Neuronal stem cell (in vitro differentiated cells): ENCODE results near the gene DLST.
"Not testable (repeated sequence)": the region's sequence is repeated elsewhere in the genome, so short reads cannot be mapped to it uniquely, and the experiment has no call there.

Source experiments
- DNase-seq: peaks from one replicate; pipeline ENCODE4 v3.0.0-alpha.2; 2013; ENCODE audit warnings: low spot score
- H2AFZ ChIP-seq: one replicate; pipeline ENCODE4 v1.6.1; 2013; ENCODE audit warnings: mild to moderate bottlenecking, low read length, inconsistent platforms
- H2AK5ac ChIP-seq: 2 replicates; pipeline ENCODE4 v1.6.1; 2013; ENCODE audit warnings: low read depth, mild to moderate bottlenecking, inconsistent platforms, low read length, moderate library complexity, mixed read lengths
- H2BK120ac ChIP-seq: 2 replicates; pipeline ENCODE4 v1.6.1; 2013; ENCODE audit warnings: low read depth, mild to moderate bottlenecking, inconsistent platforms, low read length, moderate library complexity, mixed read lengths
- H2BK12ac ChIP-seq: one replicate; pipeline ENCODE4 v1.6.1; 2013; ENCODE audit warnings: low read length, inconsistent platforms
- H2BK15ac ChIP-seq: 2 replicates; pipeline ENCODE4 v1.6.1; 2013; ENCODE audit warnings: mild to moderate bottlenecking, low read length, inconsistent platforms, mixed read lengths
- H2BK5ac ChIP-seq: one replicate; pipeline ENCODE4 v1.6.1; 2013; ENCODE audit warnings: inconsistent platforms, mild to moderate bottlenecking, low read length, moderate library complexity
- H3K14ac ChIP-seq: one replicate; pipeline ENCODE4 v1.6.1; 2013; ENCODE audit warnings: low read length, inconsistent platforms
- H3K18ac ChIP-seq: 2 replicates; pipeline ENCODE4 v1.6.1; 2013; ENCODE audit warnings: low read length, inconsistent platforms
- H3K23ac ChIP-seq: 2 replicates; pipeline ENCODE4 v1.6.1; 2013; ENCODE audit warnings: low read depth, mild to moderate bottlenecking, mixed read lengths, low read length, inconsistent platforms; ENCODE audit not compliant: poor library complexity
- H3K27ac ChIP-seq: replicated peaks from 3 replicates; pipeline ENCODE4 v1.5.1; 2013; ENCODE audit warnings: low read length, inconsistent platforms
- H3K27me3 ChIP-seq, 3 experiments: 2 replicates each; pipeline ENCODE4 v1.6.1; 2013; ENCODE audit warnings: low read length in 3 of 3, mild to moderate bottlenecking in 2 of 3, inconsistent platforms in 1 of 3, low read depth in 1 of 3, mixed read lengths in 1 of 3, moderate library complexity in 1 of 3; ENCODE audit not compliant: control insufficient read depth in 3 of 3, insufficient read depth in 3 of 3
- H3K36me3 ChIP-seq, 2 donors: replicated peaks in 1 of 2; 2 replicates each; pipeline ENCODE4 v1.6.1; 2013; ENCODE audit warnings: low read length in 2 of 2; ENCODE audit not compliant: control insufficient read depth in 2 of 2, insufficient read depth in 2 of 2
- H3K4ac ChIP-seq: 2 replicates; pipeline ENCODE4 v1.6.1; 2013; ENCODE audit warnings: inconsistent platforms, mild to moderate bottlenecking, low read length, moderate library complexity
- H3K4me1 ChIP-seq, 2 donors: 1 replicate in 1 of 2; 2 replicates in 1 of 2; pipeline ENCODE4 v1.6.1; 2013; ENCODE audit warnings: low read length in 2 of 2, low read depth in 1 of 2; ENCODE audit not compliant: control insufficient read depth in 2 of 2, insufficient read depth in 1 of 2
- H3K4me2 ChIP-seq: one replicate; pipeline ENCODE4 v1.6.1; 2013; ENCODE audit warnings: mild to moderate bottlenecking, low read length, inconsistent platforms; ENCODE audit not compliant: insufficient read depth, poor library complexity, severe bottlenecking
- H3K4me3 ChIP-seq, 2 donors: 2 replicates each; pipeline ENCODE4 v1.5.1; 2013; ENCODE audit warnings: low read length in 2 of 2, mild to moderate bottlenecking in 2 of 2, inconsistent platforms in 1 of 2, moderate library complexity in 1 of 2
- H3K79me1 ChIP-seq: one replicate; pipeline ENCODE4 v1.6.1; 2013; ENCODE audit warnings: low read depth, mild to moderate bottlenecking, inconsistent platforms, low read length, moderate library complexity
- H3K9ac ChIP-seq: one replicate; pipeline ENCODE4 v1.6.1; 2013; ENCODE audit warnings: mild to moderate bottlenecking, low read depth, low read length, inconsistent platforms; ENCODE audit not compliant: poor library complexity
- H3K9me3 ChIP-seq, 2 donors: replicated peaks in 1 of 2; 2 replicates each; pipeline versions ENCODE3 to v1.6.1; 2013; ENCODE audit warnings: low read length in 2 of 2, mild to moderate bottlenecking in 2 of 2, inconsistent platforms in 1 of 2, low read depth in 1 of 2, mixed read lengths in 1 of 2, moderate library complexity in 1 of 2; ENCODE audit not compliant: control insufficient read depth in 2 of 2, insufficient read depth in 1 of 2
- H4K8ac ChIP-seq: one replicate; pipeline ENCODE4 v1.6.1; 2013; ENCODE audit warnings: low read depth, mild to moderate bottlenecking, inconsistent platforms, low read length, moderate library complexity
- H4K91ac ChIP-seq: one replicate; pipeline ENCODE4 v1.6.1; 2013; ENCODE audit warnings: low read length, low read depth, mild to moderate bottlenecking, inconsistent platforms; ENCODE audit not compliant: poor library complexity
- WGBS, 2 donors: extraction: QIAGEN DNeasy Blood & Tissue Kit; methylation state at CpG; one replicate each; pipeline ENCODE4 v1.1.7; 2013; ENCODE audit warnings: missing lambda C conversion rate in 2 of 2, mixed read lengths in 1 of 2; ENCODE audit not compliant: insufficient read length in 2 of 2, insufficient replicate concordance in 1 of 2; ENCODE audit errors: extremely low coverage in 2 of 2; 5-methylcytosine and 5-hydroxymethylcytosine counted together

DLST gene

DNA sequence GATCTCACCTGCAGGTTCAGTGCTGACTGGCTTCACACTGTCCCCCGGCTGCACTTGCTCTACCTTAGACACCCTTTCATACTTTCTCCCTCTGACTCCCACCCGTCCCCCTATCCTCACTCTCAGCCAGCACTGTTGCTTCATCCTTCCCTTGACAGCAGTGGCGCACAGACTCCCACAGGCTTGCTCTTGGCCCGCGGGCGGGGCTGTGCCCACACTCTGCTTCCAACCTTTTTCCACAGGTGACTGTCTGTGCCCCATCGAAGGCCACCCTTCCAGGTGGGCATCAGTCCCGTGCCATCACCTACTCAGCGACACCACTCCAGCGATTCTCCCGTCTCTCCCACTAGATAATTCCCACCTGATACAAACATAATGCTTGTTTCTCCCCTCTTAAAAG lies 42.3 kb downstream of the DLST start:
- H3K14ac ChIP-seq: no peak overlapping the region
- WGBS, 2 donors: no CpG with 5 or more reads among the region's 11 CpGs
- no peak overlapping the region for H3K23ac ChIP-seq

DNA sequence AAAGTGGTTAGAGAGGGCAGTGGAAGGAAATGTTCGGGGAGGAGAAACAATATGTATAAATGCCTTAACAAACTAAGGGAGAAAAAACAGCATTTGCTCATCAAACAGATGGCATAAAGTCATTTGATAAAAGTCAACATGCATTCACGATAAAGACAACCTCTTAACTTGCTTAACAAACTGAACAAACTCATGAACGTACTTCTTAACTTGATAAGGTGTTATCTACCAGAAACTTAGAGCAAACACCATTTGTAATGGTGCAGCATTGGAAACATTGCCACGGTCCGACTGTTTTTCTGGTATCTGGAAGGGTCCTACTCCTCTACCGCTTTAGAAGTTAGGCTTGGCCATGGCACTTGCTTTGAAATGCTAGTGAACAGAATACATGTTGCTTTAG lies 45.5 kb downstream of the DLST start:
- Histone ChIP-seq H3K4ac (no peak overlapping the region), H3K79me1 (no peaks in the 10 kb centered on the region), H3K27ac (no peak overlapping the region), H2BK120ac (no peak overlapping the region), H3K23ac (no peak overlapping the region), H3K18ac (no peak overlapping the region), H2BK15ac (no peak overlapping the region), H3K36me3 (no peaks in the 10 kb centered on the region), H4K8ac (no peak overlapping the region), H2BK5ac (no peak overlapping the region), H3K9ac (no peak overlapping the region), H3K4me3 (no peak overlapping the region), H3K4me2 (no peak overlapping the region), H3K27me3 (peaks cover 0 to 15% (median 0%) of the 10 kb centered on the region in 3 experiments), H4K91ac (no peak overlapping the region), H3K4me1 (peaks cover 0 to 3% of the 10 kb centered on the region in 2 donors), H2AFZ (no peak overlapping the region), H3K9me3 (peaks cover 0 to 1% of the 10 kb centered on the region in 2 donors), H2BK12ac (no peak overlapping the region), H3K14ac (no peak overlapping the region), H2AK5ac (no peak overlapping the region)
- WGBS, 2 donors: no CpG with 5 or more reads among the region's 6 CpGs
- no peak for DNase-seq

More for the DNA sequence above, 42.3 kb downstream of the DLST start:
- H3K18ac ChIP-seq: no peak overlapping the region
- H2AK5ac ChIP-seq: no peak overlapping the region
- H2AFZ ChIP-seq: no peak overlapping the region
- no peak overlapping the region for H3K4me2 ChIP-seq
- peaks cover 3% of the 10 kb centered on the region for H3K79me1 ChIP-seq
- no peaks in the 10 kb centered on the region for H3K9me3 ChIP-seq
- no peak for DNase-seq
- H3K4me3 ChIP-seq: no peak overlapping the region
- H4K8ac ChIP-seq: no peak overlapping the region
- H3K27me3 ChIP-seq: peaks cover 0 to 12% (median 0%) of the 10 kb centered on the region in 3 experiments
- H4K91ac ChIP-seq: no peak overlapping the region
- no peak overlapping the region for H2BK15ac ChIP-seq
- H3K4ac ChIP-seq: no peak overlapping the region
- no peak overlapping the region for H3K27ac ChIP-seq
- peaks cover 0 to 5% of the 10 kb centered on the region in 2 donors for H3K4me1 ChIP-seq
- no peak overlapping the region for H2BK120ac ChIP-seq
- peaks cover 0 to 2% of the 10 kb centered on the region in 2 donors for H3K36me3 ChIP-seq
- no peak overlapping the region for H2BK5ac ChIP-seq
- peak overlapping the region; percentile 32 for H3K9ac ChIP-seq
- H2BK12ac ChIP-seq: no peak overlapping the region

DNA sequence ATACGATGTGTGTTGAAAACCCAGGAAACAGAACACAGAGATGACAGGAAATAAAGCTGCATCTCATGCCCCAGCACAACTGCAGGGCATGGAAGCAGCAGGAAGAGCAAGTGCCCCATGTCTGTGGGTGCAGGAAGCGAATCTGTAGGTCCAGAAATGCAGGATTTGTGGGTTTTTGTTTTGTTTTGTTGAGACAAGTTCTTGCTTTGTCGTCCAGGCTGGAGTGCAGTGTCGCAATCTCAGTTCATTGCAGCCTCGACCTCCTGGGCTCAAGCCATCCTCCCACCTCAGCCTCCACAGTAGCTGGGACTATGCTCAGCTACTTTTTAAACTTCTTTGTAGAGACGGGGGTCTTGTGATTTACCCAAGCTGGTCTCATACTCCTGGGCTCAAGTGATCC lies 47.5 kb downstream of the DLST start:
- H3K4me2 ChIP-seq: no peak overlapping the region
- no peak overlapping the region for H3K4ac ChIP-seq
- H3K18ac ChIP-seq: no peak overlapping the region
- no peak overlapping the region for H2BK5ac ChIP-seq
- H2BK120ac ChIP-seq: no peak overlapping the region
- H4K91ac ChIP-seq: no peak overlapping the region
- H3K27me3 ChIP-seq: peaks cover 0 to 20% (median 0%) of the 10 kb centered on the region in 3 experiments
- no peaks in the 10 kb centered on the region for H3K79me1 ChIP-seq
- H3K9ac ChIP-seq: no peak overlapping the region
- H2BK12ac ChIP-seq: no peak overlapping the region
- no peak overlapping the region for H2AK5ac ChIP-seq
- H2AFZ ChIP-seq: no peak overlapping the region
- peaks cover 0 to under 1% of the 10 kb centered on the region in 2 donors for H3K4me1 ChIP-seq
- H4K8ac ChIP-seq: no peak overlapping the region
- H3K9me3 ChIP-seq: peaks cover 0 to 1% of the 10 kb centered on the region in 2 donors
- H3K36me3 ChIP-seq: no peaks in the 10 kb centered on the region
- H3K14ac ChIP-seq: peak overlapping the region; percentile 6
- no peak overlapping the region for H2BK15ac ChIP-seq
- DNase-seq: no peak
- H3K27ac ChIP-seq: no peak overlapping the region
- H3K4me3 ChIP-seq: no peak overlapping the region
- WGBS, 2 donors: no CpG with 5 or more reads among the region's 6 CpGs
- no peak overlapping the region for H3K23ac ChIP-seq

DNA sequence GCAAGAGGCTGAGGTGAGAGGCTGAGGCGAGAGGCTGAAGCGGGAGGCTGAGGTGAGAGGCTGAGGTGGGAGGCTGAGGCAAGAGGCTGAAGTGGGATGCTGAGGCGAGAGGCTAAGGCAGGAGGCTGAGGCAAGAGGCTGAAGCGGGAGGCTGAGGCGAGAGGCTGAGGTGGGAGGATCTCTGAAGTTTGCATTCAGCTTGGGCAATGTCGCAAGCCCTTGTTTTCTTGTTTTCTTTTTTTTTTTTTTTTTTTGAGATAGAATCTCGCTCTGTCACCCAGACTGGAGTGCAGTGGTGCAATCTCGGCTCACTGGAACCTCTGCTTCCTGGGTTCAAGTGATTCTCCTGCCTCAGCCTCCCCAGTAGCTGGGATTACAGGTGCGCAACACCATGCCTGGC lies 50.0 kb downstream of the DLST start:
- not testable (repeated sequence) for H4K8ac ChIP-seq, H3K79me1 ChIP-seq, H3K14ac ChIP-seq, H2BK12ac ChIP-seq, H3K18ac ChIP-seq, H2BK5ac ChIP-seq, H2AFZ ChIP-seq, H3K9me3 ChIP-seq, H2AK5ac ChIP-seq, H2BK15ac ChIP-seq, H3K9ac ChIP-seq, H2BK120ac ChIP-seq, DNase-seq, H3K4me1 ChIP-seq, H3K4me3 ChIP-seq, H3K23ac ChIP-seq, H3K27ac ChIP-seq, H4K91ac ChIP-seq, H3K4me2 ChIP-seq, H3K4ac ChIP-seq, H3K36me3 ChIP-seq
- no CpG with 5 or more reads among the region's 9 CpGs for WGBS, 2 donors
- peaks cover 0 to 28% (median 0%) of the 10 kb centered on the region in 3 experiments for H3K27me3 ChIP-seq
